Suprapubic skin (tissue), 4 donors: ENCODE results near the gene CYP4B1. TPM values are rescaled to one million over a fixed set of nuclear protein-coding genes. Genes with fewer than 3 reads are reported as not detected.

Experiments used
- DNase-seq, 2 donors: peaks; one replicate each; pipeline ENCODE4 v3.0.0-alpha.2; 2019; ENCODE audit warnings: low spot score in 2 of 2
- H3K27ac ChIP-seq: fragments of 200-600 bp; sonication (generic); one replicate; pipeline ENCODE4 v1.5.1; 2019
- H3K27me3 ChIP-seq: fragments of 200-600 bp; sonication (generic); one replicate; pipeline ENCODE4 v1.5.1; 2019
- H3K36me3 ChIP-seq: fragments of 200-600 bp; sonication (generic); one replicate; pipeline ENCODE4 v1.5.1; 2019
- H3K4me1 ChIP-seq: fragments of 200-600 bp; sonication (generic); one replicate; pipeline ENCODE4 v1.5.1; 2019
- H3K4me3 ChIP-seq: fragments of 200-600 bp; sonication (generic); one replicate; pipeline ENCODE4 v1.5.1; 2019; ENCODE audit warnings: mild to moderate bottlenecking
- H3K9me3 ChIP-seq: fragments of 200-600 bp; sonication (generic); one replicate; pipeline ENCODE4 v1.5.1; 2019
- CTCF ChIP-seq, 2 donors: fragments of 200-600 bp in 1 of 2; fragments of 450-650 bp in 1 of 2; sonication (generic) in 1 of 2; IDR thresholded peaks; one replicate each; pipeline ENCODE4 v1.5.1; 2016 to 2019; ENCODE audit warnings: antibody characterized with exemption in 2 of 2, mild to moderate bottlenecking in 1 of 2, moderate library complexity in 1 of 2
- EP300 ChIP-seq: sonication (generic); formaldehyde crosslinking; IDR thresholded peaks from one replicate; pipeline ENCODE4 v1.6.1; 2017; ENCODE audit warnings: antibody characterized with exemption
- POLR2A ChIP-seq, 2 donors: fragments of 450-650 bp; IDR thresholded peaks; one replicate each; pipeline ENCODE4 v1.6.1; 2017; ENCODE audit warnings: antibody characterized with exemption in 2 of 2, mild to moderate bottlenecking in 2 of 2, moderate library complexity in 2 of 2
- POLR2AphosphoS5 ChIP-seq, 3 donors: sonication (generic); formaldehyde crosslinking; IDR thresholded peaks; one replicate each; pipeline ENCODE4 v1.6.1; 2017; ENCODE audit warnings: antibody characterized with exemption in 3 of 3
- WGBS: methylation state at CpG from one replicate; pipeline ENCODE4 v1.1.5; 2018; 5-methylcytosine and 5-hydroxymethylcytosine counted together
- total RNA-seq, 4 donors: library from RNA; depleted of rRNA; stranded (reverse); fragments of >200 nt; gene quantifications; one replicate each; pipeline ENCODE4 v1.1.0, GENCODE V29; 2016

CYP4B1 gene
- total RNA-seq, 4 donors from 2014 or later, result 61.8 to 116 (median 88.6) TPM

- Histone ChIP-seq H3K4me3 (no peak overlapping the region), H3K27me3 (no peaks in the 10 kb centered on the region), H3K36me3 (peaks cover 3% of the 10 kb centered on the region), H3K27ac (no peak overlapping the region), H3K9me3 (peaks cover 22% of the 10 kb centered on the region), H3K4me1 (peaks cover 5% of the 10 kb centered on the region)
- WGBS, result 68% methylated on average over 4 of the region's 4 CpGs
- DNase-seq, result no peak
- no peak for TF ChIP-seq POLR2AphosphoS5 (IDR thresholded peaks at IDR 0.05)
- no peak for TF ChIP-seq CTCF (IDR thresholded peaks at IDR 0.05)
- TF ChIP-seq EP300, result no peak
- TF ChIP-seq POLR2A (IDR thresholded peaks at IDR 0.05), result no peak
These were observed 31.1 kb upstream of the CYP4B1 start for GRCh38 chr1:46767649-46768282.

- 63% methylated on average over 5 of the region's 5 CpGs for WGBS
- Histone ChIP-seq H3K36me3 (peaks cover 3% of the 10 kb centered on the region), H3K4me1 (peaks cover 5% of the 10 kb centered on the region), H3K27ac (no peak overlapping the region), H3K27me3 (no peaks in the 10 kb centered on the region), H3K4me3 (no peak overlapping the region), H3K9me3 (peaks cover 22% of the 10 kb centered on the region)
- no peak for DNase-seq
- TF ChIP-seq POLR2A (IDR thresholded peaks at IDR 0.05) (no peak), CTCF (IDR thresholded peaks at IDR 0.05) (no peak), EP300 (no peak), POLR2AphosphoS5 (IDR thresholded peaks at IDR 0.05) (no peak)
These were observed 30.4 kb upstream of the CYP4B1 start for GRCh38 chr1:46768445-46768844.

- peaks cover 22% of the 10 kb centered on the region for H3K9me3 ChIP-seq
- H3K4me1 ChIP-seq, result peaks cover 5% of the 10 kb centered on the region
- TF ChIP-seq EP300, result no peak
- TF ChIP-seq POLR2AphosphoS5 (IDR thresholded peaks at IDR 0.05), result no peak
- TF ChIP-seq POLR2A (IDR thresholded peaks at IDR 0.05), result no peak
- no peak for TF ChIP-seq CTCF (IDR thresholded peaks at IDR 0.05)
- no peak for DNase-seq
- peaks cover 3% of the 10 kb centered on the region for H3K36me3 ChIP-seq
- H3K4me3 ChIP-seq, result no peak overlapping the region
- no peaks in the 10 kb centered on the region for H3K27me3 ChIP-seq
- no peak overlapping the region for H3K27ac ChIP-seq
These were observed 29.7 kb upstream of the CYP4B1 start for GRCh38 chr1:46769028-46769740.

GRCh38 chr1:46770541-46770940 lies 28.3 kb upstream of the CYP4B1 start:
- TF ChIP-seq CTCF (IDR thresholded peaks at IDR 0.05) (no peak), EP300 (no peak), POLR2A (IDR thresholded peaks at IDR 0.05) (no peak), POLR2AphosphoS5 (IDR thresholded peaks at IDR 0.05) (no peak)
- H3K4me3 ChIP-seq, result no peak overlapping the region
- H3K27ac ChIP-seq, result no peak overlapping the region
- peaks cover 5% of the 10 kb centered on the region for H3K4me1 ChIP-seq
- H3K36me3 ChIP-seq, result peaks cover 3% of the 10 kb centered on the region
- 94% methylated on average over 3 of the region's 3 CpGs for WGBS
- H3K9me3 ChIP-seq, result peaks cover 22% of the 10 kb centered on the region
- no peaks in the 10 kb centered on the region for H3K27me3 ChIP-seq
- DNase-seq, result no peak

GRCh38 chr1:46772571-46772970 lies 26.3 kb upstream of the CYP4B1 start:
- TF ChIP-seq CTCF (IDR thresholded peaks at IDR 0.05) (no peak), POLR2A (IDR thresholded peaks at IDR 0.05) (no peak), POLR2AphosphoS5 (IDR thresholded peaks at IDR 0.05) (no peak), EP300 (no peak)
- no peak for DNase-seq
- peaks cover 22% of the 10 kb centered on the region for H3K9me3 ChIP-seq
- peaks cover 3% of the 10 kb centered on the region for H3K36me3 ChIP-seq
- H3K27me3 ChIP-seq, result no peaks in the 10 kb centered on the region
- H3K4me1 ChIP-seq, result peaks cover 5% of the 10 kb centered on the region
- H3K27ac ChIP-seq, result no peak overlapping the region
- 41% methylated on average over 1 of the region's 1 CpG for whole genome bisulfite sequencing
- H3K4me3 ChIP-seq, result no peak overlapping the region
